NCI-H1694 (cell line): Measurements from ENCODE around the gene INVS.

ENCODE experiments used
- DNase-seq: peaks from one replicate; lab custom pipeline; 2025; lab: John Stamatoyannopoulos, UW

The INVS gene

DNA sequence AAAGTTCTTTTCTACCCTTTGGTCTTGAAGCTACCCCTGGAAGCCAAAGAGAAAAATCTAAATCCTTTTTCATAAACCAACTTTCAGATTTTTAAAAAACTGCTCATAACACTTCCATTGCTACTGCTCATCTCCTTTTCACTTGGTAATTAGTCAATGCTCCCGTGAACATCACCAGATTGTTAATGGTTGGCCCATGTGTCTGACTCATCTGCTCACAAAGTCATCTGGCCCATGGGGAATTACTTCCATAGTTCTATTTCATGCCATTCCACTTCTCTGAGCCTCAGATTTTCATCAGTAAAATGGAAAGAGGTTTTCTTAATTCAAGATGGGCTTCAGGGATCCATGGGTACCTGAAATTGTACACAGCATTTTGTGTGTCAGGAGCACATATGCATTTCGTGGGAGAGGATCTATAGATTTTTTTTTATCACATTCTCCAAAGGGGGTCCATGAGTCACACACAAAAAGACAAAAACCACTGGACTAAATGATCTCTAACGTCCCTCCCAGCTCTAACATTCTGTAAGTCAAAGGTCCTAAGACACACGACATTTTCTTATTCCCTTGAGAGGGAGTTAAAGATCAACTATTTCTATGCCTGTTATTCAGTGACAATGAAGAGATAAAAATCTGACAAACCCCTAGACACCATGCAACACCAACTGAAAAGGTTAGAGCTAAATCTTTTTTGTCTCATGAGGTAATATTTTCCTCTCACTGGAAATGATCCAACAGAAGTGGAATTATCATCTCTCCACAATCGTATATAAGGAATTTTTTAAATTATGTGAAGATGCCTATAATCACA, 178.3 kb downstream of the INVS start:
- peak; percentile 2 for DNase-seq

- no peak for DNase-seq
Observed at GRCh38 chr9:100281066-100281465, 182.0 kb downstream of the INVS start.

DNA sequence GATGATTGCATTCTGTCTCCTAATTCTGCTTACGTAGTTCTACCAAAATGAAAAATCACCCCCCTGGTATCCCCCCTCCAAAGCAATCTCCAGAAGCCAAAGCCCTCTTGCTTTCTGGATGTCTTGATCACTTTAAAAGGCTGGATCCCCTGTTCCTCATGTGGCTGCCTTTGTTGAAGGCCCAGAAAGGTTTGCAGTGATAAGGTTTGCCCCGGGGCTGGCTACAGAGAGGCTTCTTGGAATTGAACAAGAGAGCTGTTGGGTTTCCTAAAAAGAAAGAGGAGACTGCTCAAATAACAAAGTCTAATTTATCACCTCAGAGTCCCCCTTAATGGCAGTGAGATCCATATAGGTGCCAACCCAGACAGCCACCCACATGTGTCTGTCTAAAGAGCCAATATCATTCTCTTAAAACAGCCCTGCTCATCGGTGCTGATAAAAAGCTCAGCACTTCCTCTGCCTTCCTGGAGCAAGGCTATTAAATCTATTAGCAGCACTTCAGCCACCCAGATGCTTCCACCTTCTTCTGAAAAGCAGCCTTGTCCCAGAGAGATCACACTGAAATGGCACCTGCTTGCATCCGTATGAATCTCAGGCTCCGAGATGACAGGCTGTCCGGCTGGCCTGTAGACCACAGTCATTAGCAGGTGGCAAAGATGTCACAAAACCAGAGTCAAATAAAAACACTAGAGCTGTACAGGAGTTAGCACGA, 182.8 kb downstream of the INVS start:
- DNase-seq, result no peak

GRCh38 chr9:100282388-100282719, 183.3 kb downstream of the INVS start:
- DNase-seq, result no peak

GRCh38 chr9:100284247-100284646, 185.2 kb downstream of the INVS start:
- no peak for DNase-seq

- no peak for DNase-seq
Observed at GRCh38 chr9:100285080-100285479, 186.0 kb downstream of the INVS start.

- DNase-seq, result no peak
Observed at GRCh38 chr9:100285601-100286000, 186.6 kb downstream of the INVS start.

- no peak for DNase-seq
Observed at GRCh38 chr9:100286257-100286656, 187.2 kb downstream of the INVS start.

DNA sequence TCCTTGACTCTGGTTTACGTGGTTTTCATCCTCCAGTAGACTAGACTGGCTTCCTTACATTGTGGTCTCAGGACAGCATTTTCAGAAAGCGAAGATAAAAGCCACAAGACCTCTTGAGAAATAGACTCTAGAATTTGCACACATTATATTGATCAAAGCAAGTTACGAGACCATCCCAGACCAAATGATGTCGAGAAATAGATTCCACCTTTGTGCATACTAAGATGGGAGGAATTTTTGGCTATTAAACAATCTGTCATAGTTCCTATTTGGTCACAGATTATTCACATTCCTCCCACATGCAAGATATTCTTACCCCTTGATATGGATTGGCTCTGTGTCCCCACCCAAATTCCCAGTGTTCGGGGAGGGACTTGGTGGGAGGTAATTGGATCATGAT, 188.1 kb downstream of the INVS start:
- DNase-seq, result no peak

DNA sequence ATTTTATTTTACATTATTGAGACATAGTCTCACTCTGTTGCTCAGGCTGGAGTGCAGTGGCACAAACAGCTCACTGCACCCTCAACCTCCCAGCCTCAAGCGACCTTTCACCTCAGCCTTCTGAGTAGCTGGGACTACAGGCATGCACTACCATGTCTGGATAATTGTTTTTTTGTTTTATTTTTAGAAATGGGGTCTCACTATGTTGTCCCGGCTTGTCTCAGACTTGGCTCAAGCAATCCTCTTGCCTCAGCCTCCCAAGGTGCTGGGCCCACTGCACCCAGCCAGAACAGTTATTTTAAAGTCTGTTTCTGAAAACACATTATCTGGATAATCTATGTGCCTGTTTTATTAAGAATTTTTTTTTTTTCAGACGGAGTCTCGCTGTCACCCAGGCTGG, 191.7 kb downstream of the INVS start:
- DNase-seq, result no peak

DNA sequence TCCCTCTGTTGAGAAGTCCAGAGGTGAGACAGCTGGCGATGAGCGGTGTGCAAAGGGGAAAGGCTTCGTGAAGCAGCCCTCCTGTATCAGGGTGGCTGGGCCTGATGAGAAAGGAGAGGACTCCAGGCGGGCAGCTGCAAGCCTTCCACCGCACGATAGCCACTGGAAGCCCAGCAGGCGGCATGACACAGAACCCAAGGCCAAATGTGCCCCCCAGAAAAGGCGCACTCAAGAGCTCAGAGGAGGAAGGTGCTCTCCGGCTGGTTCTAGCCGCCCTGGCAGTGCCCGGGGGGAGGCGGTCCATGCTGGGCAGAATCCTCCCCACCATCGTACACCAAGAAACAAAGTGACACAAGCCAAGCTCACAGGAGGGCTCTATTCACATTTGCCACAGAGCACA, 193.4 kb downstream of the INVS start:
- DNase-seq, result no peak

- no peak for DNase-seq
Observed at GRCh38 chr9:100294341-100294740, 195.3 kb downstream of the INVS start.

GRCh38 chr9:100294806-100295205, 195.8 kb downstream of the INVS start:
- no peak for DNase-seq

GRCh38 chr9:100295240-100295639, 196.2 kb downstream of the INVS start:
- no peak for DNase-seq

GRCh38 chr9:100296407-100296806, 197.4 kb downstream of the INVS start:
- no peak for DNase-seq

GRCh38 chr9:100298378-100298777, 199.3 kb downstream of the INVS start:
- no peak for DNase-seq

GRCh38 chr9:100303747-100304146, 204.7 kb downstream of the INVS start:
- DNase-seq, result no peak

GRCh38 chr9:100306283-100306682, 207.2 kb downstream of the INVS start:
- no peak for DNase-seq

DNA sequence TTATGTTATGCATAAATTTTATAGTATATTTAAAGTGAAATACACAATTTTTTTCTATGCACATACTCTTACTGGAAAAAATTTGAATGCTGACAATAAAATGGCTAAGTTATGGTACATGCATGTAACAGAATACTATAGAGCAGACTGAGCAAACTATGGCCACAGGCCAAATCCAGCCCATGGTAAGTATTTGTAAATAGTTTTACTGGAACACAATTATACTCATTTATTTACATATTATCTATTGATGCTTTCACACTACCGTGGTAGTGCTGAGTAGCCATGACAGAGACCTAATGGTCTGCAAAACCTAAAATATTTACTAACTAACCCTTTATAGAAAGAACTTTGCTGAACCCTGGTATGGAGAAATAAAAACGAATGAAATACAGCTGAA, 208.0 kb downstream of the INVS start:
- DNase-seq, result no peak

GRCh38 chr9:100308965-100309564, 210.0 kb downstream of the INVS start:
- DNase-seq, result no peak

GRCh38 chr9:100309992-100310391, 210.9 kb downstream of the INVS start:
- no peak for DNase-seq

GRCh38 chr9:100315561-100315960, 216.5 kb downstream of the INVS start:
- DNase-seq, result no peak

DNA sequence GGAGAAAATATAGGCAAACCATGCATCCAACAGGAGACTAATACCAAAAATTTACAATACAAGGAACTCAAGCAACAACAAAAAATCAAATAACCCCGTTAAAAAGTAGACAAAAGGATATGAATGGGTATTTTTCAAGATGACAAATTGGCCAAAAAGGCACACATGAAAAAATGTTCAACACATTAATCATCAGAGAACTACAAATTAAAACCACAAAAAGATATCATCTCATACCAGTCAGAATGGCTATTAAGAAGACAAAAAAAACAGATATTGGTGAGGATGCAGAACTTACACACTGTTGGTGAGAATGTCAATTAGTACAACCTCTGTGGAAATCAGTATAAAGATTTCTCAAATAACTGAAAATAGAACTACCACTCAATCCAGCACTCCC, 218.7 kb downstream of the INVS start:
- no peak for DNase-seq
